HCT116 (cell line): ENCODE results near the gene CXCR5. TPM values are rescaled to one million over a fixed set of nuclear protein-coding genes. Genes with fewer than 3 reads are reported as not detected.

Experiments
- ATAC-seq: fragments of 200-7000 bp; cut with Tn5 transposase; 2 replicates; pipeline ENCODE4 v1.9.1; 2020; ENCODE audit warnings: mild to moderate bottlenecking, moderate library complexity
- BruUV-seq: library from RNA; stranded (reverse); fragments of 400-500 nt; replicated peaks from 2 replicates; lab custom pipeline; 2021; lab: Mats Ljungman, UMichigan
- CTCF ChIA-PET: fragments of 300-600 bp; sonication (Branson Sonifier 250); formaldehyde crosslinking; loops from one replicate; lab custom pipeline; 2021; ENCODE audit warnings: antibody characterized with exemption; lab: Charles Lee
- POLR2A ChIA-PET: fragments of 300-600, 350-600 bp; sonication (Branson Sonifier 250); formaldehyde crosslinking; loops from one replicate; lab custom pipeline; 2021; ENCODE audit warnings: antibody characterized with exemption; lab: Charles Lee
- RAD21 ChIA-PET, 2 experiments: fragments of 300-600 bp; sonication (Branson Sonifier 250); formaldehyde crosslinking; loops; one replicate each; lab custom pipeline; 2023; ENCODE audit warnings: low total read pairs in 2 of 2; ENCODE audit not compliant: uncharacterized antibody in 2 of 2, unreplicated experiment in 2 of 2, low non-redundant PET in 1 of 2; lab: Charles Lee
- DNase-seq: peaks from one replicate; pipeline ENCODE4 v3.0.0-alpha.2; 2010; ENCODE audit warnings: low read depth, low spot score
- H2AFZ ChIP-seq: fragments of 200-600 bp; shearing (Covaris generic), sonication (generic); 2 replicates; pipeline ENCODE4 v1.6.1; 2017; ENCODE audit warnings: low read depth, mixed run types, mixed read lengths, antibody characterized with exemption, low read length; ENCODE audit not compliant: poor library complexity, severe bottlenecking
- H3K27ac ChIP-seq: 2 replicates; pipeline ENCODE4 v1.5.1; 2012; ENCODE audit warnings: low read depth, low read length
- H3K27me3 ChIP-seq: fragments of 200-600 bp; sonication (generic); 2 replicates; pipeline ENCODE4 v1.6.1; 2016; ENCODE audit warnings: mixed run types, low read length, mixed read lengths; ENCODE audit not compliant: insufficient read depth
- H3K36me3 ChIP-seq, 2 experiments: fragments of 200-500 bp in 1 of 2; fragments of 200-600 bp in 1 of 2; sonication (Bioruptor generic) in 1 of 2; sonication (generic) in 1 of 2; 2 replicates each; pipeline versions ENCODE4 v1.5.1 to v1.6.1; 2014 to 2016; ENCODE audit warnings: low read length in 2 of 2, inconsistent platforms in 1 of 2, mixed read lengths in 1 of 2, mixed run types in 1 of 2; ENCODE audit not compliant: insufficient read depth in 2 of 2, control insufficient read depth in 1 of 2
- H3K4me1 ChIP-seq, 2 experiments: fragments of 200-600 bp in 1 of 2; sonication (generic) in 1 of 2; 2 replicates each; pipeline versions ENCODE4 v1.5.1 to v1.6.1; 2012 to 2017; ENCODE audit warnings: low read length in 2 of 2, inconsistent platforms in 1 of 2, mild to moderate bottlenecking in 1 of 2, mixed read lengths in 1 of 2, mixed run types in 1 of 2, moderate library complexity in 1 of 2; ENCODE audit not compliant: insufficient read depth in 2 of 2, control insufficient read depth in 1 of 2
- H3K4me2 ChIP-seq: fragments of 200-600 bp; sonication (generic); 2 replicates; pipeline ENCODE4 v1.6.1; 2017; ENCODE audit warnings: mixed run types, low read length, mixed read lengths
- H3K4me3 ChIP-seq, 2 experiments: fragments of 200-600 bp in 1 of 2; sonication (generic) in 1 of 2; replicated peaks in 1 of 2; 2 replicates each; pipeline ENCODE4 v1.5.1; 2011 to 2016; ENCODE audit warnings: low read length in 2 of 2, control low read depth in 1 of 2, low read depth in 1 of 2, mild to moderate bottlenecking in 1 of 2, mixed read lengths in 1 of 2, mixed run types in 1 of 2
- H3K79me2 ChIP-seq: fragments of 200-600 bp; sonication (generic); 2 replicates; pipeline ENCODE4 v1.6.1; 2017; ENCODE audit warnings: mild to moderate bottlenecking, mixed run types, low read length, moderate library complexity, mixed read lengths; ENCODE audit not compliant: insufficient read depth
- H3K9ac ChIP-seq: fragments of 200-600 bp; sonication (generic); 2 replicates; pipeline ENCODE4 v1.6.1; 2016; ENCODE audit warnings: low read length, mixed read lengths
- H3K9me2 ChIP-seq: fragments of 200-600 bp; sonication (generic), shearing (Covaris generic); 2 replicates; pipeline ENCODE4 v1.6.1; 2017; ENCODE audit warnings: mixed run types, mild to moderate bottlenecking, moderate library complexity; ENCODE audit not compliant: insufficient read depth
- H3K9me3 ChIP-seq, 2 experiments: fragments of 200-500 bp in 1 of 2; fragments of 200-600 bp in 1 of 2; sonication (Bioruptor generic) in 1 of 2; sonication (generic) in 1 of 2; 2 replicates each; pipeline ENCODE4 v1.6.1; 2014 to 2017; ENCODE audit warnings: low read length in 2 of 2, mixed read lengths in 2 of 2, inconsistent platforms in 1 of 2, low read depth in 1 of 2, mild to moderate bottlenecking in 1 of 2, mixed run types in 1 of 2, moderate library complexity in 1 of 2; ENCODE audit not compliant: control insufficient read depth in 1 of 2, insufficient read depth in 1 of 2
- H4K20me1 ChIP-seq: fragments of 200-600 bp; sonication (generic), shearing (Covaris generic); 2 replicates; pipeline ENCODE4 v1.6.1; 2017; ENCODE audit warnings: mixed run types, mild to moderate bottlenecking, moderate library complexity; ENCODE audit not compliant: insufficient read depth
- CEBPB ChIP-seq: IDR thresholded peaks from 2 replicates; pipeline ENCODE4 v1.6.1; 2012; ENCODE audit warnings: low read depth
- EZH2phosphoT487 ChIP-seq: fragments of 200-600 bp; IDR thresholded peaks from 2 replicates; pipeline ENCODE4 v1.6.1; 2018; ENCODE audit warnings: antibody characterized with exemption, borderline replicate concordance
- FOSL1 ChIP-seq: IDR thresholded peaks from 2 replicates; pipeline ENCODE4 v1.6.1; 2012; ENCODE audit warnings: low read depth
- POLR2A ChIP-seq: IDR thresholded peaks from 2 replicates; pipeline ENCODE4 v1.7.0; 2011; ENCODE audit warnings: borderline replicate concordance; ENCODE audit not compliant: insufficient read depth, insufficient read length; ENCODE audit errors: extremely low read depth
- RAD21 ChIP-seq: IDR thresholded peaks from 2 replicates; pipeline ENCODE4 v1.6.1; 2012; ENCODE audit warnings: low read depth, mild to moderate bottlenecking
- SIN3A ChIP-seq: IDR thresholded peaks from 2 replicates; pipeline ENCODE4 v1.6.1; 2012; ENCODE audit warnings: low read depth
- SP1 ChIP-seq: IDR thresholded peaks from 2 replicates; pipeline ENCODE4 v1.6.1; 2012; ENCODE audit warnings: low read depth
- SRF ChIP-seq: IDR thresholded peaks from 2 replicates; pipeline ENCODE4 v1.6.1; 2012; ENCODE audit warnings: low read depth
- TCF7L2 ChIP-seq: IDR thresholded peaks from 2 replicates; pipeline ENCODE4 v1.7.0; 2011; ENCODE audit warnings: borderline replicate concordance, inconsistent platforms; ENCODE audit not compliant: insufficient read depth, insufficient read length; ENCODE audit errors: extremely low read depth
- ZFX ChIP-seq: fragments of 450-650 bp; IDR thresholded peaks from 2 replicates; pipeline ENCODE4 v1.6.1; 2017
- ZNF274 ChIP-seq: fragments of 200-500 bp; sonication (Bioruptor generic); IDR thresholded peaks from 2 replicates; pipeline ENCODE4 v1.6.1; 2014; ENCODE audit warnings: mild to moderate bottlenecking, low read depth, low read length, inconsistent platforms
- intact Hi-C: fragments of 100-400 bp; cut with micrococcal nuclease; formaldehyde crosslinking; loops from 2 replicates; pipeline ENCODE4 v1.10.0; 2022
- total RNA-seq: library from RNA; stranded (reverse); gene quantifications from one replicate; pipeline ENCODE4 v1.2.1, GENCODE V29; 2021; ENCODE audit not compliant: unreplicated experiment
- TF ChIP-seq, protein P1 (sequence below), 3 experiments: fragments of 200-600 bp in 1 of 3; sonication (generic) in 1 of 3; IDR thresholded peaks in 2 of 3; conservative IDR thresholded peaks in 1 of 3; 2 replicates each; pipeline ENCODE4 v1.5.1; 2012 to 2017; ENCODE audit warnings: low read depth in 2 of 3, low read length in 2 of 3, antibody characterized with exemption in 1 of 3, borderline replicate concordance in 1 of 3, control low read depth in 1 of 3, mild to moderate bottlenecking in 1 of 3, mixed read lengths in 1 of 3, mixed run types in 1 of 3, moderate library complexity in 1 of 3; ENCODE audit not compliant: insufficient read depth in 1 of 3
- TF ChIP-seq, protein P2 (sequence below): IDR thresholded peaks from 2 replicates; pipeline ENCODE4 v1.6.1; 2012
- TF ChIP-seq, protein P3 (sequence below): IDR thresholded peaks from 2 replicates; pipeline ENCODE4 v1.6.1; 2012
- TF ChIP-seq, protein P4 (sequence below): IDR thresholded peaks from 2 replicates; pipeline ENCODE4 v1.6.1; 2012; ENCODE audit warnings: low read depth

Gene CXCR5
- total RNA-seq, 1 experiment from 2014 or later = not detected

DNA sequence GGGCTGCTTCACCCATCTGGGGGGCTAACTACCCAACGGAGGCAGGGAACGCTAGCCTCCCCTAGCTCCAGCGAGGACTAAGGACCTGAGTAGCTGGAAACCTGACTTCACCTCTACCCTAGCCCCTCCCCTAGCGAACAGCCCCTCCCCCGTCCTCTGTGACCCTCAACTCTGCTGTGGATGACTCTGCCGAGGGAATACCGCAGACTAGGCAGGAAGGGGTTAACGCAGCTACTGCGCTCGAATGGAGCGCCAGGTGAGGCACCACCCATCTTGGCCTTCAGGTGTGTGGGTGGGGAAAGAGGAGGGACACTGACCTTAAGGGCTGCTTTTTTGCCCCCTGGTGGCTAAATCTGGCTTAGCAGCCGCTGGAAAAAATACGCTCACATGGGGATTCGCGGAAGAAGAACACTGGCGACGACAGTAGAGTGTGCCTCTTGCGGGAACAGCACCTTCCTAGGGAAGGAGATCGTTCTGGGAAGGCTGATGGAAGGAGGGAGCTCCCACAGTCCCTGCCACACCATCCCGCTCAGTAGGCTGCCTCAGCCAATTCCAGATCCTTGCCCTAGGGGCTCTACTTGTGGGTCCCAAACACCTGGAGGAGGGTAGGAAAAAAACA, 46.5 kb downstream of the CXCR5 start (continued):
- TF ChIP-seq, protein P1, sequence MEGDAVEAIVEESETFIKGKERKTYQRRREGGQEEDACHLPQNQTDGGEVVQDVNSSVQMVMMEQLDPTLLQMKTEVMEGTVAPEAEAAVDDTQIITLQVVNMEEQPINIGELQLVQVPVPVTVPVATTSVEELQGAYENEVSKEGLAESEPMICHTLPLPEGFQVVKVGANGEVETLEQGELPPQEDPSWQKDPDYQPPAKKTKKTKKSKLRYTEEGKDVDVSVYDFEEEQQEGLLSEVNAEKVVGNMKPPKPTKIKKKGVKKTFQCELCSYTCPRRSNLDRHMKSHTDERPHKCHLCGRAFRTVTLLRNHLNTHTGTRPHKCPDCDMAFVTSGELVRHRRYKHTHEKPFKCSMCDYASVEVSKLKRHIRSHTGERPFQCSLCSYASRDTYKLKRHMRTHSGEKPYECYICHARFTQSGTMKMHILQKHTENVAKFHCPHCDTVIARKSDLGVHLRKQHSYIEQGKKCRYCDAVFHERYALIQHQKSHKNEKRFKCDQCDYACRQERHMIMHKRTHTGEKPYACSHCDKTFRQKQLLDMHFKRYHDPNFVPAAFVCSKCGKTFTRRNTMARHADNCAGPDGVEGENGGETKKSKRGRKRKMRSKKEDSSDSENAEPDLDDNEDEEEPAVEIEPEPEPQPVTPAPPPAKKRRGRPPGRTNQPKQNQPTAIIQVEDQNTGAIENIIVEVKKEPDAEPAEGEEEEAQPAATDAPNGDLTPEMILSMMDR (IDR thresholded peaks at IDR 0.05 in 2 of 3, conservative IDR thresholded peaks at IDR 0.05 in 1 of 3; ENCODE audit: borderline replicate concordance in 1 of 3, insufficient read depth in 1 of 3, low read depth in 2 of 3, low read length in 2 of 3) = peak in 2 of 3 experiments; percentile 84 to 92; a peak in 4 of 6 replicates
- TF ChIP-seq FOSL1 = no peak
- TF ChIP-seq TCF7L2 = peak; percentile 58
- TF ChIP-seq SRF = no peak
- TF ChIP-seq, all 23 proteins: peak for 4

DNA sequence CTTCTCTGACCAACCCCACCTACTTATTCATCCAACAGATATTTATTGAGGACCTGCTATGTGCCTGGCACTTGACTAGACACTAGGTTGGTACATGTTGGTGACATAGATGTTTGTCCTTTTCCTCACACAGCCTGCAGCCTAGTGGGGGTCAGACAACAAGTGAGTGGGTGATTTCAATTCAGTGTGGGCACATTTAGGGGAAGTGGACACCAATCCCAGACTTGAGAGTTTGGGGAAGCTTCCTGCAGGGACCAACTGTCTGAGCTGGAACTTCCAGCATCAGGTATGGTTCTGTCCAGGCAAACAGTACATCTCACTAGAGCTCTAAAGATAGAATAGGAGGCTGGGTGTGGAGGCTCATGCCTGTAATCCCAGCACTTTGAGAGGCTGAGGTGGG, 47.9 kb downstream of the CXCR5 start:
- Histone ChIP-seq H3K36me3 (no peaks in the 10 kb centered on the region), H2AFZ (no peak overlapping the region), H3K9me3 (no peaks in the 10 kb centered on the region), H3K27ac (no peak overlapping the region), H3K4me2 (peak overlapping the region; percentile 100), H3K4me1 (peaks cover 31 to 67% of the 10 kb centered on the region in 2 experiments), H3K9ac (no peak overlapping the region), H3K9me2 (no peaks in the 10 kb centered on the region), H3K27me3 (no peaks in the 10 kb centered on the region), H3K79me2 (no peaks in the 10 kb centered on the region; the same call in 1 of the 2 replicates), H3K4me3 (no peak overlapping the region), H4K20me1 (no peaks in the 10 kb centered on the region)
- no TSS peak for BruUV-seq
- ATAC-seq (no peak), DNase-seq (no peak)
- no peak for TF ChIP-seq CEBPB
- TF ChIP-seq POLR2A = no peak
- TF ChIP-seq EZH2phosphoT487 = no peak
- TF ChIP-seq RAD21 = no peak
- TF ChIP-seq SRF = no peak
- no peak for TF ChIP-seq ZFX
- TF ChIP-seq SP1 = no peak
- TF ChIP-seq, protein P2, sequence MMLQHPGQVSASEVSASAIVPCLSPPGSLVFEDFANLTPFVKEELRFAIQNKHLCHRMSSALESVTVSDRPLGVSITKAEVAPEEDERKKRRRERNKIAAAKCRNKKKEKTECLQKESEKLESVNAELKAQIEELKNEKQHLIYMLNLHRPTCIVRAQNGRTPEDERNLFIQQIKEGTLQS = no peak
- no peak for TF ChIP-seq SIN3A
- TF ChIP-seq, protein P1 (IDR thresholded peaks at IDR 0.05 in 2 of 3, conservative IDR thresholded peaks at IDR 0.05 in 1 of 3; ENCODE audit: borderline replicate concordance in 1 of 3, insufficient read depth in 1 of 3, low read depth in 2 of 3, low read length in 2 of 3) = no peak
- TF ChIP-seq, protein P3, sequence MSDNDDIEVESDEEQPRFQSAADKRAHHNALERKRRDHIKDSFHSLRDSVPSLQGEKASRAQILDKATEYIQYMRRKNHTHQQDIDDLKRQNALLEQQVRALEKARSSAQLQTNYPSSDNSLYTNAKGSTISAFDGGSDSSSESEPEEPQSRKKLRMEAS = no peak
- TF ChIP-seq TCF7L2 = no peak
- TF ChIP-seq, protein P4, sequence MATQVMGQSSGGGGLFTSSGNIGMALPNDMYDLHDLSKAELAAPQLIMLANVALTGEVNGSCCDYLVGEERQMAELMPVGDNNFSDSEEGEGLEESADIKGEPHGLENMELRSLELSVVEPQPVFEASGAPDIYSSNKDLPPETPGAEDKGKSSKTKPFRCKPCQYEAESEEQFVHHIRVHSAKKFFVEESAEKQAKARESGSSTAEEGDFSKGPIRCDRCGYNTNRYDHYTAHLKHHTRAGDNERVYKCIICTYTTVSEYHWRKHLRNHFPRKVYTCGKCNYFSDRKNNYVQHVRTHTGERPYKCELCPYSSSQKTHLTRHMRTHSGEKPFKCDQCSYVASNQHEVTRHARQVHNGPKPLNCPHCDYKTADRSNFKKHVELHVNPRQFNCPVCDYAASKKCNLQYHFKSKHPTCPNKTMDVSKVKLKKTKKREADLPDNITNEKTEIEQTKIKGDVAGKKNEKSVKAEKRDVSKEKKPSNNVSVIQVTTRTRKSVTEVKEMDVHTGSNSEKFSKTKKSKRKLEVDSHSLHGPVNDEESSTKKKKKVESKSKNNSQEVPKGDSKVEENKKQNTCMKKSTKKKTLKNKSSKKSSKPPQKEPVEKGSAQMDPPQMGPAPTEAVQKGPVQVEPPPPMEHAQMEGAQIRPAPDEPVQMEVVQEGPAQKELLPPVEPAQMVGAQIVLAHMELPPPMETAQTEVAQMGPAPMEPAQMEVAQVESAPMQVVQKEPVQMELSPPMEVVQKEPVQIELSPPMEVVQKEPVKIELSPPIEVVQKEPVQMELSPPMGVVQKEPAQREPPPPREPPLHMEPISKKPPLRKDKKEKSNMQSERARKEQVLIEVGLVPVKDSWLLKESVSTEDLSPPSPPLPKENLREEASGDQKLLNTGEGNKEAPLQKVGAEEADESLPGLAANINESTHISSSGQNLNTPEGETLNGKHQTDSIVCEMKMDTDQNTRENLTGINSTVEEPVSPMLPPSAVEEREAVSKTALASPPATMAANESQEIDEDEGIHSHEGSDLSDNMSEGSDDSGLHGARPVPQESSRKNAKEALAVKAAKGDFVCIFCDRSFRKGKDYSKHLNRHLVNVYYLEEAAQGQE = no peak
- TF ChIP-seq ZNF274 = no peak
- ChIA-PET RAD21 (no interaction called here), CTCF (interaction anchor here (1.5 to 6.6 kb wide), 2 partner anchors 21 to 25 kb away, joined by 3 to 150 read pairs; no protein-coding TSS in a partner anchor), POLR2A (no interaction called here)
- intact Hi-C loops = loop anchor here (2.0 kb wide), 1 partner anchor 25 kb away; the partner anchor contains the start of gene UPK2
